Measurements from ENCODE around the gene NRDE2. TPM values are rescaled to one million over a fixed set of nuclear protein-coding genes. Genes with fewer than 3 reads are reported as not detected.

NRDE2 gene
- total RNA-seq, 1 donor from 2014 or later: 10.2 TPM

DNA sequence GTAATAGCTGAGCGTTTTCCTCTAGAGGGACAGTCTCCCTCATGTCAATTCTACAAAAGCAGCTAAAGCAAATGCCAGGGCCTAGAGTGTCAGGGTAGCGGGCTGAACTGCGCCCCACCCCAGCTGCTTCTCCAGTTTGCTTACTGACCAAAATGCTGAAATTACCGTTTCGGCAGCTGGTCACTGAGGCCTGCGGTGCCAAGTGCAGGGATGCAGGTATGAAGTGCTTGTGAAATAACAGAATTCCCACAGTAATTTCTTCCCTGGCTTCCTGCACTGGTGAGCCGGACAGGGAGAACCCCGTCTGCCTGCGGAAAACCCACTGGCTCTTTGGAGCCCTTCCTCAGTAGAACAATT, 56.3 kb downstream of the NRDE2 start:
- peaks cover 4% of the 10 kb centered on the region for H3K36me3 ChIP-seq
- no peak overlapping the region for H3K27ac ChIP-seq
- no peaks in the 10 kb centered on the region for H3F3A ChIP-seq (ENCODE audit: low read depth)
- Mint-ChIP-seq H3K36me3 (peaks cover 13% of the 10 kb centered on the region), H3K27me3 (ENCODE audit: insufficient read depth, low read depth) (peaks cover 5% of the 10 kb centered on the region), H3K4me1 (no peaks in the 10 kb centered on the region), H3K27ac (no peak overlapping the region), H3K9me3 (no peaks in the 10 kb centered on the region), H3K4me3 (no peak overlapping the region)
- H3K27me3 ChIP-seq: no peaks in the 10 kb centered on the region
- TF ChIP-seq EZH2 (IDR thresholded peaks at IDR 0.05): no peak
- no peak for TF ChIP-seq EZH2phosphoT487 (IDR thresholded peaks at IDR 0.05)
- TF ChIP-seq, protein P1, sequence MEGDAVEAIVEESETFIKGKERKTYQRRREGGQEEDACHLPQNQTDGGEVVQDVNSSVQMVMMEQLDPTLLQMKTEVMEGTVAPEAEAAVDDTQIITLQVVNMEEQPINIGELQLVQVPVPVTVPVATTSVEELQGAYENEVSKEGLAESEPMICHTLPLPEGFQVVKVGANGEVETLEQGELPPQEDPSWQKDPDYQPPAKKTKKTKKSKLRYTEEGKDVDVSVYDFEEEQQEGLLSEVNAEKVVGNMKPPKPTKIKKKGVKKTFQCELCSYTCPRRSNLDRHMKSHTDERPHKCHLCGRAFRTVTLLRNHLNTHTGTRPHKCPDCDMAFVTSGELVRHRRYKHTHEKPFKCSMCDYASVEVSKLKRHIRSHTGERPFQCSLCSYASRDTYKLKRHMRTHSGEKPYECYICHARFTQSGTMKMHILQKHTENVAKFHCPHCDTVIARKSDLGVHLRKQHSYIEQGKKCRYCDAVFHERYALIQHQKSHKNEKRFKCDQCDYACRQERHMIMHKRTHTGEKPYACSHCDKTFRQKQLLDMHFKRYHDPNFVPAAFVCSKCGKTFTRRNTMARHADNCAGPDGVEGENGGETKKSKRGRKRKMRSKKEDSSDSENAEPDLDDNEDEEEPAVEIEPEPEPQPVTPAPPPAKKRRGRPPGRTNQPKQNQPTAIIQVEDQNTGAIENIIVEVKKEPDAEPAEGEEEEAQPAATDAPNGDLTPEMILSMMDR (IDR thresholded peaks at IDR 0.05): no peak
- H3K9ac ChIP-seq: no peak overlapping the region
- H3K4me3 ChIP-seq: no peak overlapping the region
- no peak overlapping the region for H3K4me2 ChIP-seq
- H3K9me3 ChIP-seq (ENCODE audit: low read depth): no peaks in the 10 kb centered on the region
- no peaks in the 10 kb centered on the region for H4K20me1 ChIP-seq (ENCODE audit: low read depth)
- DNase-seq (ENCODE audit: low spot score): no peak
- no peak overlapping the region for H2AFZ ChIP-seq (replicated peaks)
- no peaks in the 10 kb centered on the region for H3K4me1 ChIP-seq
- no peaks in the 10 kb centered on the region for H3K79me2 ChIP-seq (ENCODE audit: low read depth)

DNA sequence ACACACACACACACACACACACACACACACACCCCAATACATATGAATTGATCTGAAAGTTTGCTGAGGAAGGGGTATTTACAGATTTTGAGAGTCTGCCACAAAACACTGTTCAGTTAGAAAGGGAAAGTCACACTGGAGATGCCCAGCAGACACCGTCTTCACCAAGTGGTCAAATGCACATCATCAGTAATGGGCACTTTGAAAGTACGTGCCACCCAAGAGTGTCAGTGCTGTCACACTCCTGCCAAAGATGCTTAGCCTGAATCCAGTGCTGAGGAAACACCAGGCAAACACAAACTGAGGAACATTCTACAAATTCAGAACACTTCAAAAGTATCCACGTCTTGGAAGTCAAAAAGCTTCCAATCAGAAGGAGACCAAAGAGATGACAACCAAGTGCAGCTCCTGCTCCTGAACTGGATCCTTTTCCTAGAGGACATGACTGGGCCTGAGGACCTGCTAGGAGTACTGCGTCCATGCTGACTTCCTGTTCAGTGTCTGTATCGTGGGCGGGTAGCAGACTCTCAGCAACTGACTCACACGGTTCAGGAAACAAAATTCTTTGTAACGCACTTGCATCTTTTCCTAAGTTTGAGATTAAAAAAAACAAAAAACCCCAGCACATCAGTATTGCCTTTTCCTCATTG, 56.8 kb downstream of the NRDE2 start:
- Histone ChIP-seq H3K79me2 (ENCODE audit: low read depth) (no peaks in the 10 kb centered on the region), H3K9me3 (ENCODE audit: low read depth) (no peaks in the 10 kb centered on the region), H3K4me1 (no peaks in the 10 kb centered on the region), H2AFZ (replicated peaks) (no peak overlapping the region), H3K9ac (no peak overlapping the region), H3F3A (ENCODE audit: low read depth) (no peaks in the 10 kb centered on the region), H3K27ac (no peak overlapping the region), H3K36me3 (peaks cover 4% of the 10 kb centered on the region), H3K4me3 (no peak overlapping the region), H4K20me1 (ENCODE audit: low read depth) (no peaks in the 10 kb centered on the region), H3K27me3 (no peaks in the 10 kb centered on the region), H3K4me2 (no peak overlapping the region)
- Mint-ChIP-seq H3K36me3 (peaks cover 16% of the 10 kb centered on the region), H3K27me3 (ENCODE audit: insufficient read depth, low read depth) (peaks cover 5% of the 10 kb centered on the region), H3K9me3 (no peaks in the 10 kb centered on the region), H3K4me1 (no peaks in the 10 kb centered on the region), H3K4me3 (no peak overlapping the region), H3K27ac (peak overlapping the region; percentile 30)
- DNase-seq (ENCODE audit: low spot score): no peak
- TF ChIP-seq EZH2 (IDR thresholded peaks at IDR 0.05) (no peak), EZH2phosphoT487 (IDR thresholded peaks at IDR 0.05) (no peak)
- TF ChIP-seq, protein P1 (IDR thresholded peaks at IDR 0.05): no peak

DNA sequence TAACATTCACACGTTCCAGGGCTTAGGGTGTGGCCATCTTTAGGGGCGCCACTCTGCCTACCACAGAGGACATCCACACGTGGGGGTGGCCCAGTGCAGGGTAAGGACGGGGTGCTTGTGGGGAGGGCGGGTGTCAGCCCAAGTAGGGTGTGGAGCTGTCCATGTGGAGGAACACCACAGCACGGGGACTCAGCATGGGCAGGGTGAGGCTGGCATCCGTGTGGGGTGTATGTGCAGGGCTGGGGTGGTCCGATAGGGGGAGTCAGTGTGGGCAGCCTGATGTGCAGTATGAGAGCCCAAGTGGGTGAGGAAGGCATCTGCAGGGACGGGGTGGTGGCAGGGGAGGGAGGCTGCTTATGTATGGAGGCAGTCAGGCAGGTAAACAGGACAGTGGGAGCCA, 57.7 kb downstream of the NRDE2 start:
- Histone ChIP-seq H3K4me2 (no peak overlapping the region), H3K27ac (no peak overlapping the region), H3K27me3 (no peaks in the 10 kb centered on the region), H3F3A (ENCODE audit: low read depth) (no peaks in the 10 kb centered on the region), H3K79me2 (ENCODE audit: low read depth) (no peaks in the 10 kb centered on the region), H3K4me3 (no peak overlapping the region), H3K4me1 (no peaks in the 10 kb centered on the region), H2AFZ (replicated peaks) (no peak overlapping the region), H3K9ac (no peak overlapping the region), H3K9me3 (ENCODE audit: low read depth) (no peaks in the 10 kb centered on the region), H4K20me1 (ENCODE audit: low read depth) (no peaks in the 10 kb centered on the region), H3K36me3 (peaks cover 4% of the 10 kb centered on the region)
- Mint-ChIP-seq H3K9me3 (no peaks in the 10 kb centered on the region), H3K27ac (no peak overlapping the region), H3K4me1 (no peaks in the 10 kb centered on the region), H3K27me3 (ENCODE audit: insufficient read depth, low read depth) (peaks cover 5% of the 10 kb centered on the region), H3K4me3 (no peak overlapping the region), H3K36me3 (peaks cover 18% of the 10 kb centered on the region)
- DNase-seq (ENCODE audit: low spot score): no peak
- no peak for TF ChIP-seq EZH2 (IDR thresholded peaks at IDR 0.05)
- TF ChIP-seq, protein P1 (IDR thresholded peaks at IDR 0.05): peak; percentile 28
- TF ChIP-seq EZH2phosphoT487 (IDR thresholded peaks at IDR 0.05): no peak
